ENCODE measurements around the gene LRRC66.
A peak's percentile ranks its signal among the peaks of the same experiment; 100 is the strongest.

LRRC66 gene

DNA sequence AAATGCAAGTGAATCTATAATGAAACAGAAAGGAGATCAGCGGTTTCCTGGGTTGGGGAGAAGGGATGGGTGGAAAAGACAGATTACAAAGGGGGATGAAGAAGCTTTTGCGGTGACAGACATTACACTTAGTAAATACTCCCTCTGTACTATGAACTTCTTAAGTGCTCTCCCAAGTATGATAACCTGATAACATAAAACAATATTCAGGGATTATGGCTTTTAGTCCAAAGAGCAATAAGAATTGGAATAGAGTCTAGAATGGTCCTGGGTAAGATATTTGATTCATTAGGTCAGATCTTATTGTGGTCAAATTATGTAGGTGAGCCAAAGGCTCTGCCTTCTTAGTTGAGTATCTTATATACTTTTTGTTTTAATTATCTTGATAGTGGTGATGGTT is 9.2 kb downstream of the LRRC66 start:
- DNase-seq (ENCODE audit: low spot score), result no peak

DNA sequence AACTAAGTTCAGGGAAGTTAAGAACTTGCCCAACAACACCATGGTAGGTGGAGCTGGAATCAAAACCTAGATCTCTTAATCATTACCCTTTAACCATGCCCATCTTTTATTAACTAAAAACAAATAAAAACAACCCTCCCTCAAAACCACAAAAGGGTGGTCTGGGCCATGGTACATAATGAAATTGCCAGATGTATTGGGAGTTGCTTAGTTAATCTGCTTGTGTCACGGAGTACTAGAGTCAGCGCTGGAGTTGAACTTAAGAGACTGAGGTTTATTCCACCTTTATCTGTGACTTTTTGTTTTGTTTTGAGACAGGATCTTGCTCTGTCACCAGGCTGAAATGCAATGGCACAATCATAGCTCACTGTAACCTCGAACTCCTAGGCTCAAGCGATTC is 13.3 kb downstream of the LRRC66 start:
- no peak for DNase-seq (ENCODE audit: low spot score)

DNA sequence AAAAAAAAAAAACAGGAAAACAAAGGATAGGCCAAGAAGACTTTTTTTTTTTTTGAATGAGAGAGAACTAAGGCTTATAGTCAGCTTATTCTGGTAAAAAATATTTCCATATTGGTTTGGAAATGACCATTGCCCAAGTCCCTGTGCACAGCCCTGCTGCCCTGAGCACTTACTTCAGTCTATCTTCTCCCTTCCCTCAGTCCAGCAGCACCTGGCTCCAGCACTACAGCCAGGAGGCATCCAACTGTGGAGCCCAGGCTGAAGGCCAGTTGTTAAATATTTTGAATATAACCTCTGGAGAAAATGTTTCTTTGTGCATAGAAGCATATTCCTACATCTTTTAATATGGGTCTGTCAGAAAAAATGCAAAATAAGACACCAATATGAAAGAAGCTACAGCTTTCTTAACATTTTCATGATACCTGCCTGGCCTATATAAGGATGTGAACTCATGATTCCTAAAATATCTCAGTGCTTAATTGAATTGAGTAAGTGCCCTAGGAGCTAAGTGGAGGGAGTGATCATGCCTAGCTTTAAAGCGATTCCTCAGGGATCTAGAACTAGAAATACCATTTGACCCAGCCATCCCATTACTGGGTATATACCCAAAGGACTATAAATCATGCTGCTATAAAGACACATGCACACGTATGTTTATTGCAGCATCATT is 14.4 kb downstream of the LRRC66 start:
- no peak for DNase-seq (ENCODE audit: low spot score)

DNA sequence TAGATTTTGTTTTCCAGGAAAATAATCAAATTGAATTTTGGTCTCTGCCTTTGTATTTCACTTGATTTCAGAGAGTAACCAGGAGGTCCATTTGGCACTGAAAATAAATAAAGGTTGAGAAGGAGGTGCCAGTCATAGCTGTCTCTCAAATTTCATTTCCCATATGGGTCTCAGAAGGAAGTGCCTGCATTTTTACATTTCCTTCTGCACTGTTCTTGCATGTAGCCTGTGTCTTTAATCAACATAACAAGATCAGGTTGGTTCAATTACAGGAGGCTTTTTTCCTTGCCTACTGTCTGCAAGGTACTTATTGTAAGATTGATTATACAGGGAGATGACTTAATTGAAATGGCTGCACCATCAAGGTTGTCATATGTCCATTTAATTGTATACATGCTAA is 15.7 kb downstream of the LRRC66 start:
- DNase-seq (ENCODE audit: low spot score), result no peak

DNA sequence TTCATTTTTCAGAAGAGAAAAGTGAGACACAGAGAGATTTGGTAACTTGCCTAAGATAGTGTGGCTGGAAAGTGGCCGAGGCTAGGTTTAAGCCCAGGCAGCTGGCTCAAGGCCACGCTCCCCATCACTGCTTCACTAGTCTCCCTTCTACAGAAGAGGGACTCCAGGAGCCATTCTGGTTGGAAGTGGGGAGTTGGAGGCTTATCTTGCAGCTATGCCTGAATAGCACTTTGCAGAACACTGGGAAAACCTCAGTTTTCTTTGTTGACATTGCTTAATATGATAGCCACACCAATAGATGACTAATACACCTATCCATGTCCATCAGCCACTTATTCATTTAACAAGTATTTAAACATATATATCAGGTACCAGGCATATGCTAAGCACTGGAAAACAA is 18.5 kb downstream of the LRRC66 start:
- no peak for DNase-seq (ENCODE audit: low spot score)

DNA sequence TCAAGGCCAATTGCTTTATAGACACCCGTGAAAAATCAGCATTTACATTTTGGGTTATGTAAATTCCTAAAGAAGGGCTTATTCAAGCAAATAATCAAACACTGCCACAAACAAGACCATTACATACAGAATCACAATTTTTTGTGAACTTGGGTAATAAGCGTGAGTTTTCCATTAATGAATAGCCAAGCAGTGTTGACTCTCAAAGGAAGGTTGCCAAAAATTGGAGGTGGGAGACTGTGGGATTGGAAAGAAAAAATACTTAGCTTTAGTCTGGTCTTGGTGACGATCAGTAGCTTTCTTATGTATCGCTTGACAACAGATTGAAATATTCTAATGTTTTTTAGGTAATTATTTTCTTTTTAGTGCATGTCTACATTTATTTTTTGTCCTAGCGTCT is 20.9 kb downstream of the LRRC66 start:
- DNase-seq (ENCODE audit: low spot score), result no peak

DNA sequence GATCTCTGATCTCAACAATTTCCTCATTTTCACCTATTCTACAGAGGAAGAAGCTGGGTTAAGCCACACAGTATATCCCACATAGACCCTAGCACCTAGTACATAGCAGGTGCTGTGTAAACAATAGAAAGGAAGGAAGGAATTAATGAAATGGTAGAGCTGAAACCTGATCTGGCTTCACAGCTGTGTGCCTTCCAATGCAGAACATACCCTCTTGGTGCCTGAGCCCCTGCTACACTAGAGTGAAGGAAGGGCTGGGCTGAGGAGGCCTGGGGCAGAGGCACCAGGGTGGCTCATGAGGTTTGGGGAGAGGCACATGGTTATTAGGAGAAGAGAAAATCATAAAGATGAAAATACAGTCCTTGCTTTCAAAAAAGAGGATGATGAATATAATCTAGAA is 21.3 kb downstream of the LRRC66 start:
- DNase-seq (ENCODE audit: low spot score), result no peak

DNA sequence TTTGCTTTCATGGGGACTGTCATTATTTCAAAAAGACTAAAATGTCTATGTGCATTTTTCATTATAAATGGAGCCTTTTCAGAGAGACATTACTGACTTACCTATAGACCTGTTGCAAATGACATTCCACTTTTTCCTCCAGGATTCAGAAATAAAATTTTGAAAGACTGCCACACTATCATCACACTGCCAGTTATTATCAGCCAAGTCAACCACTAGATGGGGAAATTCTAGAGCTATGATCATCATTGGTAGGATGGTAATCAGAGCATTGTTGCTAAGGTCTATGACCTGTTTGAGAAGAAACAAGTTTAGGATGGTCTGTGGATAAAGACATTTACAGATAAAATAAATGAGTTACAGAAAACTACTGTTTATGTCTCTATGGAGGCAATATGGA is 22.5 kb downstream of the LRRC66 start:
- DNase-seq (ENCODE audit: low spot score), result no peak

DNA sequence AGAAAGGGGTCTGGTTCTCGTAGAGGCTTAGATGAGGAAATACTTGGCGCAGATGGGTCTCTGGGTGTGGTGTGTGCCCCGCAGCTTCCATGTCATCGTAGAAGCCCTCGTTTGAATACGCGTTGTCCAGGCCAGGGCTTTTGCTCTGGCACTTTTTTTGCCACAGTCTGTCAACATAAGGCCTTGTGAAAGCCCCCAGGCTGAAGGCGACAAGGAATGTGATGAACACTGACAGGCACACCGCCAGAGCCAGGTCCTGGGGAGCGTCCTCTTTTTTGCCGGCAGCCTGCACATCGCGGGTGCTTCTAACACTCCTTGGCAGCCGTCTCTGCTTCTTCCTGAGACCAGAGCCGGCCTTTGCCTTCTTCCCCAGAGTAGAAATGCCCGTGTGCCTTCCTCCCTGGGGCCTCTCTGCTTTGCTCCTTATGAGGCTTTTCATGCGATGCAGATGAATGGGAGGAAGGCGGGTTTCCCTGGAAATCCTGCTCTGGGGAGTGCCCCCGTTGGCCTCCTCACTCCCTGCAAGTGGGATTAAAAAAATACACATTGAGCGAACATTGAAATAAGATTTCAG is 24.4 kb downstream of the LRRC66 start:
- peak; percentile 18 for DNase-seq (ENCODE audit: low spot score)

DNA sequence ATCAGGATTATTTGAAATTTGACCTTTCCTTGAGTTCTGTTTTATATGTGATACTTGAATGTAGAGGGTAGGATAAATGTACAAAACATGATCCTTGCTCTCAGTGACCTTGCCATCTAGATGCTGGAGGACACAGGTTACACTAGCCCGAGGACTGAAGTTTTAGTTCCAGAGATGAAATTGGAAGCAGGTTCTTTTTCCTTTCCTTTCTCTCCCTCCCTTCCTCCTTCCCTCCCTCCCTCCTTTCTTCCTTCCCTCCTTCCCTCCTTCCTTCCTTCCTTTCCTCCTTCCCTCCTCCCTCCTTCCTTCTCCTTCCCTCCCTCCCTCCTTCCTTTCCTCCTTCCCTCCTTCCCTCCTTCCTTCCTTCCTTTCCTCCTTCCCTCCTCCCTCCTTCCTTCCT is 54.3 kb downstream of the LRRC66 start:
- DNase-seq (ENCODE audit: low spot score), result no peak

DNA sequence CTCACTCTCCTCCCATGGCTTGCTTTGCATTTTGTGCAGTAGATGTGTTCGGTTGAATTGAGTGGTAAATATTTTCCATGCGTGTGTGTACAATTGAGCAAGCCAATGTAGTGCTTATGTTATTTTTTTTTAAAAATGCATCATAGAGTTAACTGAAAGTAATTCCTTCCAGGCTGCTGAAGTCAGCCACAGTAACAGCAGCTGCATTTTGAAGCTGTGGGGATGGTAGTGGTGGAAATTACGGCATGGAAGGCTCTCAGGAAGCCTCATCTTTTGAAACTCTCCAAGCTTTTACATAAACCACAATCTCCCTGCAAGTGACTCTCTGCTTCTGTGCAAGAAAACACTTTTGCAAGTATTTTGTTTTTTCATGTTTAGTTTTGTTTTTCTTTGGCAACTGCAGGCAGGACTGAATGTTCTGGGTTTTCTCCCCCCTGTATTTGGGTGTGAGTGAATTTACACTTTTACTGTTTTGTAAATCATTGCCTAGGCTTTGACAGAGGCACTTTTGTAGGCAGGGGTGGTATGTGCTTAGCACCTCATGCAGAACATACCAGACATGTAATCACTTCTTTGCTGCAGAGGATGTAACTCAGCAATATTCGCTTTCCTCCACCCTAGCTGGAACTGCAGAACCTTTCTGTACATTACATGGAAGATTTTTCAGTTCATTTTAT is 56.2 kb downstream of the LRRC66 start:
- DNase-seq (ENCODE audit: low spot score), result no peak

DNA sequence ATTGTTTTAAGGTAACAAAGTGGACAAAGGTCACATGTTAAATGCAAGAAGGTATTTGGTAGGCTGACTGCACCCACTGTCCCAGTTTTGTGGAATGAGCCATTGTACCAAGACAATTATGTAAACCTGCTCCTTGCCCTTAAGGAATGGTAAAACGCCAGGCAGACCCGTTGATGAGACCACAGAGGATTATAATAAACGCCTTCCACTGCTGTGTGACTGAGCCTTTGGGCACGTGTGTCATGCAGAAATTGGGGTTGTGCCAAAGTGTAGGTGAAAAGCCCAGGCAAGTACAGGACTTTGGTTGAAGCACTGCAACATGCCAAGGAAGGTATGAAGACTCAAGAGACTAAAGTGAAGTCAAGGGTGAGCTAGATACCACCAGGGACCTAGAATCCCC is 59.7 kb downstream of the LRRC66 start:
- no peak for DNase-seq (ENCODE audit: low spot score)

DNA sequence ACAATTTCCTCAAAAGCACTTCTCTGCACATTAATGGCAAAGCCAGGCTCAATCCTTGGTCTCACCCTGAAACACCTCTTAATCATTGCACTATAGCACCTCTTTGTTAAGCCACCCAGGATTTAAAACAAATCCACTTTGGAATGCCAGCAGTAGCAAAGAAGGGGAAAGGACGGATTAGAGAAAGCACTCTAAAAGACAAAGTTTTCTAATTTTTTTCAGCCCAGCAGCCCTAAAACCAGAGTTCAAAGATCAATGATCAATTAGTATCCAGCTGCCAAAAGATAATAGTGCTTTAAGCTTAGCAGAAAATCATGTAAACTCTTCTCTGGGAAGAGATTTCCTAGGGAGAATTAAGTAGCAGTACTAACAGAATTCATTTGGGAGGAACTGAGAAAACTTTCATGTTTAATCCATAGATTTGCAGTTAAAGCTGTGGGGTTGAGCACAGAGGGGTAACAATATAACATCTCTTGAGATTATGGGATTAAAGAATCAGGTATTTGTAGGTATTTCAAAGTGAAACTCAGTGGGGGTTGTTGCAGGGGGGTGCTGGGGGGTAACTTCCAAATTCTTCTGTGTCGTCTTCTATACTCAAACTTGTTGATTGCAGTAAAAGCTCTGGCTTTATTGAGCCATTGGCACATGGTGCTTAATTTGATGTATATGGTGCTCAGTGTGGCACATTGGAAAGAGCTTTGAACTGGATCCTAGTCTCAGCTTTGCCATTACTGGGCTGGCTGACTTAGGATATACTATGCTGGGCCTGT is 61.8 kb downstream of the LRRC66 start:
- no peak for DNase-seq (ENCODE audit: low spot score)
